ENCODE measurements around the gene KRTAP4-3. TPM values are rescaled to one million over a fixed set of nuclear protein-coding genes. Genes with fewer than 3 reads are reported as not detected.

The KRTAP4-3 gene
- not detected for total RNA-seq

GRCh38 chr17:41168121-41168520 is at the start of gene KRTAP4-3:
Gene KRTAP4-3 (minus strand): TSS chr17:41168221. CDS start chr17:41168172, 49 bp downstream.
- Histone ChIP-seq H3K4me3 (no peak within 1 kb of the TSS), H3K36me3 (no peaks in the 10 kb centered on the region), H3K27ac (no peak within 1 kb of the TSS), H3K4me1 (no peaks in the 10 kb centered on the region), H3K9me3 (no peaks in the 10 kb centered on the region), H3K27me3 (peaks cover 3% of the 10 kb centered on the region)
- WGBS, 2 donors (ENCODE audit: low coverage in 1 of 2), result 55% methylated on average over 1 of the region's 1 CpG; no CpG with 5 or more reads in 1 of the 2 donors
- ATAC-seq, result no peak
- TF ChIP-seq POLR2AphosphoS5 (IDR thresholded peaks at IDR 0.05) (no peak), POLR2A (IDR thresholded peaks at IDR 0.05) (no peak), CTCF (IDR thresholded peaks at IDR 0.05) (no peak), EP300 (IDR thresholded peaks at IDR 0.05) (no peak)

GRCh38 chr17:41215681-41216080 is 47.7 kb upstream of the KRTAP4-3 start:
- Histone ChIP-seq H3K27me3 (peaks cover 29% of the 10 kb centered on the region), H3K9me3 (peaks cover 0 to under 1% (median 0%) of the 10 kb centered on the region in 3 donors), H3K36me3 (no peaks in the 10 kb centered on the region), H3K4me3 (no peak overlapping the region), H3K4me1 (no peaks in the 10 kb centered on the region), H3K27ac (no peak overlapping the region)
- ATAC-seq, result no peak
- WGBS, 2 donors (ENCODE audit: low coverage in 1 of 2), result 54 to 88% methylated on average over 1 of the region's 1 CpG
- TF ChIP-seq POLR2AphosphoS5 (IDR thresholded peaks at IDR 0.05), result no peak
- no peak for TF ChIP-seq POLR2A (IDR thresholded peaks at IDR 0.05)
- TF ChIP-seq CTCF (IDR thresholded peaks at IDR 0.05), result no peak
- TF ChIP-seq EP300 (IDR thresholded peaks at IDR 0.05), result no peak

GRCh38 chr17:41212524-41213169 is 44.6 kb upstream of the KRTAP4-3 start:
- no peaks in the 10 kb centered on the region for H3K9me3 ChIP-seq
- TF ChIP-seq POLR2A (IDR thresholded peaks at IDR 0.05) (no peak), POLR2AphosphoS5 (IDR thresholded peaks at IDR 0.05) (no peak), EP300 (IDR thresholded peaks at IDR 0.05) (no peak), CTCF (IDR thresholded peaks at IDR 0.05) (no peak)
- H3K4me1 ChIP-seq, result no peaks in the 10 kb centered on the region
- ATAC-seq, result no peak
- no peak overlapping the region for H3K4me3 ChIP-seq
- peaks cover 40% of the 10 kb centered on the region for H3K27me3 ChIP-seq
- no peak overlapping the region for H3K27ac ChIP-seq
- WGBS, 2 donors (ENCODE audit: low coverage in 1 of 2), result 62 to 80% methylated on average over 2 to 5 of the region's 7 CpGs
- no peaks in the 10 kb centered on the region for H3K36me3 ChIP-seq

GRCh38 chr17:41211845-41212466 is 43.9 kb upstream of the KRTAP4-3 start:
- H3K4me1 ChIP-seq, result no peaks in the 10 kb centered on the region
- no peak overlapping the region for H3K4me3 ChIP-seq
- H3K9me3 ChIP-seq, result no peaks in the 10 kb centered on the region
- no peaks in the 10 kb centered on the region for H3K36me3 ChIP-seq
- H3K27ac ChIP-seq, result no peak overlapping the region
- 13 to 21% methylated on average over 1 of the region's 1 CpG for WGBS, 2 donors (ENCODE audit: low coverage in 1 of 2)
- H3K27me3 ChIP-seq, result peaks cover 38% of the 10 kb centered on the region
- ATAC-seq, result no peak
- TF ChIP-seq EP300 (IDR thresholded peaks at IDR 0.05), result no peak
- no peak for TF ChIP-seq POLR2A (IDR thresholded peaks at IDR 0.05)
- TF ChIP-seq CTCF (IDR thresholded peaks at IDR 0.05), result no peak
- no peak for TF ChIP-seq POLR2AphosphoS5 (IDR thresholded peaks at IDR 0.05)

Data from gastroesophageal sphincter (tissue), 4 donors.